ENCODE results near the gene ABCF3.
"Not testable (repeated sequence)": the region's sequence is repeated elsewhere in the genome, so short reads cannot be mapped to it uniquely, and the experiment has no call there.

ABCF3 gene

GRCh38 chr3:184155644-184156521 lies 30.1 kb upstream of the ABCF3 start:
- H3K9ac ChIP-seq (ENCODE audit: low read depth, low read length) = peak overlapping the region; percentile 40
- H3K27ac ChIP-seq (ENCODE audit: low read depth, low read length) = peak overlapping the region; percentile 93
- H3K4me1 ChIP-seq (ENCODE audit: control insufficient read depth, insufficient read depth, low read length) = peaks cover 9% of the 10 kb centered on the region
- H3K27me3 ChIP-seq (ENCODE audit: control insufficient read depth, insufficient read depth, low read length) = no peaks in the 10 kb centered on the region
- H3K9me3 ChIP-seq (ENCODE audit: control insufficient read depth, insufficient read depth, low read length) = no peaks in the 10 kb centered on the region
- peak overlapping the region; percentile 97 for H3K4me3 ChIP-seq (ENCODE audit: low read depth, low read length)
- no peaks in the 10 kb centered on the region for H3K36me3 ChIP-seq (ENCODE audit: control insufficient read depth, insufficient read depth, low read length)

GRCh38 chr3:184156522-184156955 lies 29.5 kb upstream of the ABCF3 start:
- peaks cover 9% of the 10 kb centered on the region for H3K4me1 ChIP-seq (ENCODE audit: control insufficient read depth, insufficient read depth, low read length)
- H3K27ac ChIP-seq (ENCODE audit: low read depth, low read length) = peak overlapping the region; percentile 93
- H3K4me3 ChIP-seq (ENCODE audit: low read depth, low read length) = peak overlapping the region; percentile 97
- H3K36me3 ChIP-seq (ENCODE audit: control insufficient read depth, insufficient read depth, low read length) = no peaks in the 10 kb centered on the region
- peak overlapping the region; percentile 39 for H3K9ac ChIP-seq (ENCODE audit: low read depth, low read length)
- H3K27me3 ChIP-seq (ENCODE audit: control insufficient read depth, insufficient read depth, low read length) = no peaks in the 10 kb centered on the region
- H3K9me3 ChIP-seq (ENCODE audit: control insufficient read depth, insufficient read depth, low read length) = no peaks in the 10 kb centered on the region

GRCh38 chr3:184157206-184157605 lies 28.8 kb upstream of the ABCF3 start:
- Histone ChIP-seq H3K36me3 (ENCODE audit: control insufficient read depth, insufficient read depth, low read length) (no peaks in the 10 kb centered on the region), H3K4me1 (ENCODE audit: control insufficient read depth, insufficient read depth, low read length) (peaks cover 9% of the 10 kb centered on the region), H3K9me3 (ENCODE audit: control insufficient read depth, insufficient read depth, low read length) (no peaks in the 10 kb centered on the region), H3K9ac (ENCODE audit: low read depth, low read length) (peak overlapping the region; percentile 39; the same call in 1 of the 2 replicates), H3K27me3 (ENCODE audit: control insufficient read depth, insufficient read depth, low read length) (no peaks in the 10 kb centered on the region), H3K4me3 (ENCODE audit: low read depth, low read length) (peak overlapping the region; percentile 97), H3K27ac (ENCODE audit: low read depth, low read length) (peak overlapping the region; percentile 93)

- H3K27me3 ChIP-seq (ENCODE audit: control insufficient read depth, insufficient read depth, low read length) = no peaks in the 10 kb centered on the region
- H3K4me3 ChIP-seq (ENCODE audit: low read depth, low read length) = no peak overlapping the region
- H3K9me3 ChIP-seq (ENCODE audit: control insufficient read depth, insufficient read depth, low read length) = no peaks in the 10 kb centered on the region
- peaks cover 9% of the 10 kb centered on the region for H3K4me1 ChIP-seq (ENCODE audit: control insufficient read depth, insufficient read depth, low read length)
- H3K9ac ChIP-seq (ENCODE audit: low read depth, low read length) = no peak overlapping the region
- no peak overlapping the region for H3K27ac ChIP-seq (ENCODE audit: low read depth, low read length)
- H3K36me3 ChIP-seq (ENCODE audit: control insufficient read depth, insufficient read depth, low read length) = peaks cover 3% of the 10 kb centered on the region
These were observed 27.6 kb upstream of the ABCF3 start for GRCh38 chr3:184158404-184158803.

- Histone ChIP-seq H3K9me3 (ENCODE audit: control insufficient read depth, insufficient read depth, low read length) (no peaks in the 10 kb centered on the region), H3K36me3 (ENCODE audit: control insufficient read depth, insufficient read depth, low read length) (peaks cover 24% of the 10 kb centered on the region), H3K4me3 (ENCODE audit: low read depth, low read length) (no peak overlapping the region), H3K9ac (ENCODE audit: low read depth, low read length) (no peak overlapping the region), H3K27ac (ENCODE audit: low read depth, low read length) (no peak overlapping the region), H3K4me1 (ENCODE audit: control insufficient read depth, insufficient read depth, low read length) (peaks cover 9% of the 10 kb centered on the region), H3K27me3 (ENCODE audit: control insufficient read depth, insufficient read depth, low read length) (no peaks in the 10 kb centered on the region)
These were observed 25.5 kb upstream of the ABCF3 start for GRCh38 chr3:184160456-184160855.

- H3K9me3 ChIP-seq (ENCODE audit: control insufficient read depth, insufficient read depth, low read length); H3K9ac ChIP-seq (ENCODE audit: low read depth, low read length); H3K4me3 ChIP-seq (ENCODE audit: low read depth, low read length); H3K27ac ChIP-seq (ENCODE audit: low read depth, low read length); H3K4me1 ChIP-seq (ENCODE audit: control insufficient read depth, insufficient read depth, low read length); H3K27me3 ChIP-seq (ENCODE audit: control insufficient read depth, insufficient read depth, low read length): not testable (repeated sequence)
- H3K36me3 ChIP-seq (ENCODE audit: control insufficient read depth, insufficient read depth, low read length) = peaks cover 45% of the 10 kb centered on the region
These were observed 23.4 kb upstream of the ABCF3 start for GRCh38 chr3:184162571-184163070.

GRCh38 chr3:184164648-184165330 lies 21.2 kb upstream of the ABCF3 start:
- Histone ChIP-seq H3K4me1 (ENCODE audit: control insufficient read depth, insufficient read depth, low read length) (no peaks in the 10 kb centered on the region), H3K9me3 (ENCODE audit: control insufficient read depth, insufficient read depth, low read length) (no peaks in the 10 kb centered on the region), H3K4me3 (ENCODE audit: low read depth, low read length) (no peak overlapping the region), H3K27ac (ENCODE audit: low read depth, low read length) (no peak overlapping the region), H3K9ac (ENCODE audit: low read depth, low read length) (no peak overlapping the region), H3K36me3 (ENCODE audit: control insufficient read depth, insufficient read depth, low read length) (peaks cover 65% of the 10 kb centered on the region), H3K27me3 (ENCODE audit: control insufficient read depth, insufficient read depth, low read length) (no peaks in the 10 kb centered on the region)

- Histone ChIP-seq H3K9ac (ENCODE audit: low read depth, low read length) (no peak overlapping the region), H3K27ac (ENCODE audit: low read depth, low read length) (no peak overlapping the region), H3K4me3 (ENCODE audit: low read depth, low read length) (no peak overlapping the region), H3K36me3 (ENCODE audit: control insufficient read depth, insufficient read depth, low read length) (peaks cover 71% of the 10 kb centered on the region), H3K4me1 (ENCODE audit: control insufficient read depth, insufficient read depth, low read length) (no peaks in the 10 kb centered on the region), H3K9me3 (ENCODE audit: control insufficient read depth, insufficient read depth, low read length) (no peaks in the 10 kb centered on the region), H3K27me3 (ENCODE audit: control insufficient read depth, insufficient read depth, low read length) (no peaks in the 10 kb centered on the region)
These were observed 20.5 kb upstream of the ABCF3 start for GRCh38 chr3:184165543-184165942.

GRCh38 chr3:184166671-184167070 lies 19.3 kb upstream of the ABCF3 start:
- no peaks in the 10 kb centered on the region for H3K4me1 ChIP-seq (ENCODE audit: control insufficient read depth, insufficient read depth, low read length)
- no peaks in the 10 kb centered on the region for H3K9me3 ChIP-seq (ENCODE audit: control insufficient read depth, insufficient read depth, low read length)
- H3K36me3 ChIP-seq (ENCODE audit: control insufficient read depth, insufficient read depth, low read length) = peaks cover 82% of the 10 kb centered on the region
- no peak overlapping the region for H3K27ac ChIP-seq (ENCODE audit: low read depth, low read length)
- no peak overlapping the region for H3K9ac ChIP-seq (ENCODE audit: low read depth, low read length)
- H3K4me3 ChIP-seq (ENCODE audit: low read depth, low read length) = no peak overlapping the region
- no peaks in the 10 kb centered on the region for H3K27me3 ChIP-seq (ENCODE audit: control insufficient read depth, insufficient read depth, low read length)

GRCh38 chr3:184167786-184168185 lies 18.2 kb upstream of the ABCF3 start:
- no peaks in the 10 kb centered on the region for H3K4me1 ChIP-seq (ENCODE audit: control insufficient read depth, insufficient read depth, low read length)
- H3K4me3 ChIP-seq (ENCODE audit: low read depth, low read length) = no peak overlapping the region
- H3K9ac ChIP-seq (ENCODE audit: low read depth, low read length) = no peak overlapping the region
- no peak overlapping the region for H3K27ac ChIP-seq (ENCODE audit: low read depth, low read length)
- H3K36me3 ChIP-seq (ENCODE audit: control insufficient read depth, insufficient read depth, low read length) = peaks cover 86% of the 10 kb centered on the region
- no peaks in the 10 kb centered on the region for H3K9me3 ChIP-seq (ENCODE audit: control insufficient read depth, insufficient read depth, low read length)
- no peaks in the 10 kb centered on the region for H3K27me3 ChIP-seq (ENCODE audit: control insufficient read depth, insufficient read depth, low read length)

Data from HUES48 (cell line).